HepG2 (cell line): ENCODE results near the gene ARHGAP31. TPM values are rescaled to one million over a fixed set of nuclear protein-coding genes. Genes with fewer than 3 reads are reported as not detected.

Experiments
- ATAC-seq: fragments of 200-7000 bp; cut with Tn5 transposase; 3 replicates; pipeline ENCODE4 v1.9.1; 2020; ENCODE audit warnings: mild to moderate bottlenecking, moderate library complexity
- BruUV-seq: library from RNA; stranded (reverse); fragments of 400-500 nt; replicated peaks from 2 replicates; lab custom pipeline; 2021; lab: Mats Ljungman, UMichigan
- CTCF ChIA-PET: fragments of 300-600 bp; formaldehyde crosslinking; extraction: SDS; loops from one replicate; lab custom pipeline; 2021; ENCODE audit warnings: low total read pairs, inconsistent platforms, low intra/inter-chr PET ratio; lab: Yijun Ruan, JAX
- POLR2A ChIA-PET: fragments of 350-600 bp; sonication (Branson Sonifier 250); formaldehyde crosslinking; loops from one replicate; lab custom pipeline; 2020; ENCODE audit warnings: antibody characterized with exemption, inconsistent platforms; lab: Yijun Ruan, JAX
- DNase-seq: peaks from one replicate; pipeline ENCODE4 v3.0.0-alpha.2; 2015; ENCODE audit warnings: low spot score
- FAIRE-seq: peaks from 3 replicates; lab custom pipeline; 2011; peaks lifted over from hg19 to GRCh38; lab: Jason Lieb, UNC
- H2AFZ ChIP-seq: one replicate; pipeline ENCODE4 v1.6.1; 2011; ENCODE audit warnings: low read length, inconsistent platforms
- H3K27ac ChIP-seq: fragments of 300-600 bp; 3 replicates; pipeline ENCODE4 v1.8.0; 2011; ENCODE audit warnings: mixed run types, mild to moderate bottlenecking, mixed read lengths, low read length, inconsistent platforms; ENCODE audit not compliant: insufficient read depth; ENCODE audit errors: extremely low read length
- H3K27me3 ChIP-seq, 2 experiments: fragments of 200-600 bp in 1 of 2; 2 replicates in 1 of 2; 3 replicates in 1 of 2; pipeline versions ENCODE4 v1.6.0 to v1.8.0; 2011; ENCODE audit warnings: low read length in 2 of 2, mild to moderate bottlenecking in 2 of 2, moderate library complexity in 2 of 2, inconsistent platforms in 1 of 2; ENCODE audit not compliant: insufficient read depth in 2 of 2, control insufficient read depth in 1 of 2
- H3K36me3 ChIP-seq, 2 experiments: fragments of 200-600 bp in 1 of 2; replicated peaks in 1 of 2; 2 replicates in 1 of 2; 3 replicates in 1 of 2; pipeline versions ENCODE4 v1.5.1 to v1.8.0; 2011; ENCODE audit warnings: low read length in 2 of 2, inconsistent platforms in 1 of 2; ENCODE audit not compliant: insufficient read depth in 2 of 2, control insufficient read depth in 1 of 2
- H3K4me1 ChIP-seq: 2 replicates; pipeline ENCODE4 v1.5.1; 2012; ENCODE audit warnings: low read length, inconsistent platforms; ENCODE audit not compliant: insufficient read depth
- H3K4me2 ChIP-seq: 2 replicates; pipeline ENCODE4 v1.6.0; 2011; ENCODE audit warnings: low read depth, low read length, inconsistent platforms
- H3K4me3 ChIP-seq, 3 experiments: fragments of 200-600 bp in 1 of 3; sonication (generic), shearing (Covaris generic) in 1 of 3; replicated peaks in 1 of 3; 2 replicates each; pipeline ENCODE4 v1.5.1; 2011 to 2016; ENCODE audit warnings: low read length in 3 of 3, inconsistent platforms in 2 of 3, low read depth in 2 of 3, mild to moderate bottlenecking in 2 of 3, control low read depth in 1 of 3, mixed read lengths in 1 of 3; ENCODE audit not compliant: insufficient read depth in 1 of 3
- H3K79me2 ChIP-seq: one replicate; pipeline ENCODE4 v1.6.1; 2011; ENCODE audit warnings: low read length, inconsistent platforms; ENCODE audit not compliant: insufficient read depth
- H3K9ac ChIP-seq: 2 replicates; pipeline ENCODE4 v1.6.0; 2011; ENCODE audit warnings: mild to moderate bottlenecking, low read depth, low read length, inconsistent platforms; ENCODE audit not compliant: insufficient read depth
- H3K9me3 ChIP-seq: 2 replicates; pipeline ENCODE4 v1.5.1; 2012; ENCODE audit warnings: mild to moderate bottlenecking, low read length
- H4K20me1 ChIP-seq: 2 replicates; pipeline ENCODE4 v1.6.0; 2011; ENCODE audit warnings: inconsistent platforms, mild to moderate bottlenecking, low read length, moderate library complexity; ENCODE audit not compliant: insufficient read depth
- ATF1 ChIP-seq: IDR thresholded peaks from 2 replicates; pipeline ENCODE4 v1.6.1; 2016; ENCODE audit warnings: mild to moderate bottlenecking, control low read depth
- GABPB1 ChIP-seq: IDR thresholded peaks from 2 replicates; pipeline ENCODE4 v1.6.1; 2016; ENCODE audit warnings: mild to moderate bottlenecking, missing genetic modification reagents, moderate library complexity, missing compliant biosample characterization
- HDAC1 ChIP-seq: sonication (generic); formaldehyde crosslinking; IDR thresholded peaks from 2 replicates; pipeline ENCODE4 v1.5.1; 2020; ENCODE audit warnings: mild to moderate bottlenecking, missing genetic modification reagents
- IKZF4 ChIP-seq: sonication (generic); formaldehyde crosslinking; IDR thresholded peaks from 2 replicates; pipeline ENCODE4 v1.5.1; 2020; ENCODE audit warnings: borderline replicate concordance, mild to moderate bottlenecking, low read depth, missing genetic modification reagents; ENCODE audit errors: not compliant biosample characterization
- MYC ChIP-seq: sonication (generic); formaldehyde crosslinking; IDR thresholded peaks from 2 replicates; pipeline ENCODE4 v1.9.0; 2021; ENCODE audit warnings: missing genetic modification reagents, borderline replicate concordance
- ZNF136 ChIP-seq: sonication (generic); formaldehyde crosslinking; IDR thresholded peaks from 2 replicates; pipeline ENCODE4 v1.8.1; 2022; ENCODE audit warnings: low read depth, mild to moderate bottlenecking, moderate library complexity, missing genetic modification reagents
- ZNF530 ChIP-seq: sonication (generic); formaldehyde crosslinking; IDR thresholded peaks from 2 replicates; pipeline ENCODE4 v1.5.0; 2020; ENCODE audit warnings: low read depth, mild to moderate bottlenecking, missing genetic modification reagents
- ZNF749 ChIP-seq: sonication (generic); formaldehyde crosslinking; IDR thresholded peaks from 2 replicates; pipeline ENCODE4 v1.8.0; 2022; ENCODE audit warnings: mild to moderate bottlenecking, missing genetic modification reagents, moderate library complexity, borderline replicate concordance
- in situ Hi-C: cut with HindIII; loops from 2 replicates; pipeline ENCODE4 v1.10.0; 2017; ENCODE audit warnings: low pct_unique_long_range_greater_than_20kb; ENCODE audit not compliant: extremely low pct_ligation_motif_present
- intact Hi-C: fragments of 100-400 bp; cut with micrococcal nuclease; formaldehyde crosslinking; loops from one replicate; pipeline ENCODE4 v1.10.0; 2022; ENCODE audit not compliant: unreplicated experiment
- polyA plus RNA-seq, 8 experiments: library from polyadenylated mRNA; depleted of rRNA in 3 of 8; stranded (reverse) in 7 of 8; unstranded in 1 of 8; fragments of >200 nt; fragmentation: Illumina TruSeq in 4 of 8; extraction: Trizol in 4 of 8; gene quantifications; 2 replicates each; pipeline versions ENCODE4 v1.2.1 to v1.2.3, GENCODE V29; 2011 to 2016; ENCODE audit warnings: low read depth in 4 of 8, missing spikeins in 1 of 8, mixed read lengths in 1 of 8; ENCODE audit not compliant: insufficient read depth in 1 of 8
- total RNA-seq, 5 experiments: library from RNA; depleted of rRNA; stranded (reverse); fragments of >200 nt; fragmentation: Illumina TruSeq; extraction: Trizol; gene quantifications; 2 replicates each; pipeline ENCODE4 v1.2.3, GENCODE V29; 2016; ENCODE audit warnings: low read depth in 1 of 5
- TF ChIP-seq, protein P1 (sequence below): sonication (generic); formaldehyde crosslinking; conservative IDR thresholded peaks from 2 replicates; pipeline ENCODE4 v1.8.1; 2023; ENCODE audit warnings: missing genetic modification reagents
- TF ChIP-seq, protein P2 (sequence below): sonication (generic); formaldehyde crosslinking; conservative IDR thresholded peaks from 2 replicates; pipeline ENCODE4 v1.4.0; 2020; ENCODE audit warnings: missing genetic modification reagents

The ARHGAP31 gene
- total and polyA plus RNA-seq, 2 of the 13 experiments (the other 11 are each of a cell fraction or from before 2014, with no cell fraction given), result not detected

DNA sequence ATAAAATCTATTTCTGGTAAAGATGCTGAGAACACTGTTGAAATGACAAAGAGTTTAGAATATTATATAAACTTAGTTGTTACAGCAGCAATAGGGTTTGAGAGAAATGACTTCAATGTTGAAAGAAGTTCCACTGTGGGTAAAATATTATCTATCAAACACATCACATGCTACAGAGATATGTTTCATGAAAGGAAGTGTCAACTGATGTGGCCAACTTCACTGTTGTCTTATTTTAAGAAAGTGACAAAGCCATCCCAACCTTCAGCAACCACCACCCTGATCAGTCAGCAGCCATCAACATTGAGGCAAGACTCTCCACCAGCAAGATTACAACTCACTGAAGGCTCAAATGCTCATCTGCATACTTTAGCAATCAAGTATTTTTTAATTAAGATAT is 149.0 kb downstream of the ARHGAP31 start:
- Histone ChIP-seq H3K9ac (no peak overlapping the region), H3K9me3 (no peaks in the 10 kb centered on the region), H3K79me2 (no peaks in the 10 kb centered on the region), H3K27me3 (no peaks in the 10 kb centered on the region), H4K20me1 (peaks cover 4% of the 10 kb centered on the region; the same call in 1 of the 2 replicates), H3K36me3 (peaks cover 8 to 62% of the 10 kb centered on the region in 2 experiments), H2AFZ (no peak overlapping the region), H3K4me2 (no peak overlapping the region), H3K4me3 (no peak overlapping the region), H3K27ac (no peak overlapping the region), H3K4me1 (no peaks in the 10 kb centered on the region)
- BruUV-seq, result no TSS peak
- in situ Hi-C loops (no loop called here), intact Hi-C loops (no loop called here)
- DNase-seq, result no peak
- CTCF ChIA-PET, result no interaction called here
- no peak for ATAC-seq
- POLR2A ChIA-PET, result interaction anchor here (1.4 kb wide), 1 partner anchor 20 kb away, joined by 3 read pairs; the partner anchor contains the start of gene TMEM39A
- no peak for FAIRE-seq
- TF ChIP-seq IKZF4 (CRISPR knock-in tag) (no peak), HDAC1 (CRISPR knock-in tag) (no peak), ZNF530 (CRISPR knock-in tag) (no peak), ZNF136 (CRISPR knock-in tag) (no peak), MYC (no peak), ZNF749 (CRISPR knock-in tag) (no peak), GABPB1 (CRISPR knock-in tag) (no peak), ATF1 (no peak)
- TF ChIP-seq, protein P1, sequence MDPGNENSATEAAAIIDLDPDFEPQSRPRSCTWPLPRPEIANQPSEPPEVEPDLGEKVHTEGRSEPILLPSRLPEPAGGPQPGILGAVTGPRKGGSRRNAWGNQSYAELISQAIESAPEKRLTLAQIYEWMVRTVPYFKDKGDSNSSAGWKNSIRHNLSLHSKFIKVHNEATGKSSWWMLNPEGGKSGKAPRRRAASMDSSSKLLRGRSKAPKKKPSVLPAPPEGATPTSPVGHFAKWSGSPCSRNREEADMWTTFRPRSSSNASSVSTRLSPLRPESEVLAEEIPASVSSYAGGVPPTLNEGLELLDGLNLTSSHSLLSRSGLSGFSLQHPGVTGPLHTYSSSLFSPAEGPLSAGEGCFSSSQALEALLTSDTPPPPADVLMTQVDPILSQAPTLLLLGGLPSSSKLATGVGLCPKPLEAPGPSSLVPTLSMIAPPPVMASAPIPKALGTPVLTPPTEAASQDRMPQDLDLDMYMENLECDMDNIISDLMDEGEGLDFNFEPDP, result no peak
- TF ChIP-seq, protein P2, sequence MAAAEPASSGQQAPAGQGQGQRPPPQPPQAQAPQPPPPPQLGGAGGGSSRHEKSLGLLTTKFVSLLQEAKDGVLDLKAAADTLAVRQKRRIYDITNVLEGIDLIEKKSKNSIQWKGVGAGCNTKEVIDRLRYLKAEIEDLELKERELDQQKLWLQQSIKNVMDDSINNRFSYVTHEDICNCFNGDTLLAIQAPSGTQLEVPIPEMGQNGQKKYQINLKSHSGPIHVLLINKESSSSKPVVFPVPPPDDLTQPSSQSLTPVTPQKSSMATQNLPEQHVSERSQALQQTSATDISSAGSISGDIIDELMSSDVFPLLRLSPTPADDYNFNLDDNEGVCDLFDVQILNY (CRISPR knock-in tag), result no peak
